ENCODE data around the gene PRDM13. TPM values are rescaled to one million over a fixed set of nuclear protein-coding genes. Genes with fewer than 3 reads are reported as not detected.
"Not testable (repeated sequence)": the region's sequence is repeated elsewhere in the genome, so short reads cannot be mapped to it uniquely, and the experiment has no call there.

Gene PRDM13
- not detected for polyA plus RNA-seq (ENCODE audit: insufficient read length in 4 of 4)

- no peak for DNase-seq (ENCODE audit: low read depth in 4 of 4, low spot score in 3 of 4)
These were observed at the start of gene PRDM13 for GRCh38 chr6:99606656-99607415. Gene PRDM13 (plus strand): TSS chr6:99606833. CDS start chr6:99607035, 202 bp downstream.

- DNase-seq (ENCODE audit: low read depth in 4 of 4, low spot score in 3 of 4): no peak
These were observed 47.6 kb upstream of the PRDM13 start for GRCh38 chr6:99559057-99559456.

GRCh38 chr6:99560668-99561067, 46.0 kb upstream of the PRDM13 start:
- no peak for DNase-seq (ENCODE audit: low read depth in 4 of 4, low spot score in 3 of 4)

GRCh38 chr6:99563056-99563723, 43.4 kb upstream of the PRDM13 start:
- no peak for DNase-seq (ENCODE audit: low read depth in 4 of 4, low spot score in 3 of 4)

GRCh38 chr6:99568103-99568933, 38.3 kb upstream of the PRDM13 start, which contains the start of gene CCNC:
Gene CCNC (minus strand): TSS chr6:99568660. CDS start chr6:99568527, 133 bp downstream.
- peak; percentile 84 to 92 (median 88) for DNase-seq (ENCODE audit: low read depth in 4 of 4, low spot score in 3 of 4)

- DNase-seq (ENCODE audit: low read depth in 4 of 4, low spot score in 3 of 4): no peak
These were observed 32.5 kb upstream of the PRDM13 start for GRCh38 chr6:99573980-99574617.

- DNase-seq (ENCODE audit: low read depth in 4 of 4, low spot score in 3 of 4): no peak
These were observed 30.9 kb upstream of the PRDM13 start for GRCh38 chr6:99575544-99576227.

GRCh38 chr6:99579781-99580180, 26.9 kb upstream of the PRDM13 start:
- DNase-seq (ENCODE audit: low read depth in 4 of 4, low spot score in 3 of 4): no peak

GRCh38 chr6:99587792-99588191, 18.8 kb upstream of the PRDM13 start:
- DNase-seq (ENCODE audit: low read depth in 4 of 4, low spot score in 3 of 4): no peak

- DNase-seq (ENCODE audit: low read depth in 4 of 4, low spot score in 3 of 4): no peak
These were observed 17.9 kb upstream of the PRDM13 start for GRCh38 chr6:99588618-99589289.

GRCh38 chr6:99589290-99589672, 17.4 kb upstream of the PRDM13 start:
- DNase-seq (ENCODE audit: low read depth in 4 of 4, low spot score in 3 of 4): no peak

- no peak for DNase-seq (ENCODE audit: low read depth in 4 of 4, low spot score in 3 of 4)
These were observed 16.6 kb upstream of the PRDM13 start for GRCh38 chr6:99589907-99590493.

GRCh38 chr6:99590728-99591672, 15.6 kb upstream of the PRDM13 start:
- DNase-seq (ENCODE audit: low read depth in 4 of 4, low spot score in 3 of 4): no peak

GRCh38 chr6:99591673-99592364, 14.8 kb upstream of the PRDM13 start:
- no peak for DNase-seq (ENCODE audit: low read depth in 4 of 4, low spot score in 3 of 4)

- DNase-seq (ENCODE audit: low read depth in 4 of 4, low spot score in 3 of 4): no peak
These were observed 13.7 kb upstream of the PRDM13 start for GRCh38 chr6:99592900-99593299.

GRCh38 chr6:99594696-99595095, 11.9 kb upstream of the PRDM13 start:
- not testable (repeated sequence) for DNase-seq (ENCODE audit: low read depth in 4 of 4, low spot score in 3 of 4)

Measured in left renal pelvis (tissue), 4 donors.